HUES64 (cell line): ENCODE results near the gene DUSP7.

Source experiments
- H3K27ac ChIP-seq: 2 replicates; pipeline ENCODE4 v1.7.0; 2013; ENCODE audit warnings: low read depth, low read length, inconsistent platforms
- H3K27me3 ChIP-seq: 2 replicates; pipeline ENCODE4 v1.6.1; 2013; ENCODE audit warnings: mild to moderate bottlenecking, low read length; ENCODE audit not compliant: insufficient read depth
- H3K36me3 ChIP-seq: 2 replicates; pipeline ENCODE4 v1.6.1; 2013; ENCODE audit warnings: mild to moderate bottlenecking, low read length; ENCODE audit not compliant: insufficient read depth
- H3K4me1 ChIP-seq: 2 replicates; pipeline ENCODE4 v1.6.1; 2013; ENCODE audit warnings: mild to moderate bottlenecking, low read length, moderate library complexity; ENCODE audit not compliant: insufficient read depth
- H3K4me3 ChIP-seq: 2 replicates; pipeline ENCODE4 v1.5.1; 2013; ENCODE audit warnings: mild to moderate bottlenecking, low read length, moderate library complexity
- H3K9ac ChIP-seq: 2 replicates; pipeline ENCODE4 v1.6.1; 2013; ENCODE audit warnings: mild to moderate bottlenecking, low read depth, low read length
- H3K9me3 ChIP-seq: 2 replicates; pipeline ENCODE4 v1.6.1; 2013; ENCODE audit warnings: low read depth, low read length; ENCODE audit not compliant: insufficient read depth
- WGBS: fragments of 150-250, 120-280 bp; methylation state at CpG from one replicate; pipeline ENCODE4 v1.1.7; 2013; ENCODE audit warnings: missing lambda C conversion rate; 5-methylcytosine and 5-hydroxymethylcytosine counted together

DUSP7 gene

DNA sequence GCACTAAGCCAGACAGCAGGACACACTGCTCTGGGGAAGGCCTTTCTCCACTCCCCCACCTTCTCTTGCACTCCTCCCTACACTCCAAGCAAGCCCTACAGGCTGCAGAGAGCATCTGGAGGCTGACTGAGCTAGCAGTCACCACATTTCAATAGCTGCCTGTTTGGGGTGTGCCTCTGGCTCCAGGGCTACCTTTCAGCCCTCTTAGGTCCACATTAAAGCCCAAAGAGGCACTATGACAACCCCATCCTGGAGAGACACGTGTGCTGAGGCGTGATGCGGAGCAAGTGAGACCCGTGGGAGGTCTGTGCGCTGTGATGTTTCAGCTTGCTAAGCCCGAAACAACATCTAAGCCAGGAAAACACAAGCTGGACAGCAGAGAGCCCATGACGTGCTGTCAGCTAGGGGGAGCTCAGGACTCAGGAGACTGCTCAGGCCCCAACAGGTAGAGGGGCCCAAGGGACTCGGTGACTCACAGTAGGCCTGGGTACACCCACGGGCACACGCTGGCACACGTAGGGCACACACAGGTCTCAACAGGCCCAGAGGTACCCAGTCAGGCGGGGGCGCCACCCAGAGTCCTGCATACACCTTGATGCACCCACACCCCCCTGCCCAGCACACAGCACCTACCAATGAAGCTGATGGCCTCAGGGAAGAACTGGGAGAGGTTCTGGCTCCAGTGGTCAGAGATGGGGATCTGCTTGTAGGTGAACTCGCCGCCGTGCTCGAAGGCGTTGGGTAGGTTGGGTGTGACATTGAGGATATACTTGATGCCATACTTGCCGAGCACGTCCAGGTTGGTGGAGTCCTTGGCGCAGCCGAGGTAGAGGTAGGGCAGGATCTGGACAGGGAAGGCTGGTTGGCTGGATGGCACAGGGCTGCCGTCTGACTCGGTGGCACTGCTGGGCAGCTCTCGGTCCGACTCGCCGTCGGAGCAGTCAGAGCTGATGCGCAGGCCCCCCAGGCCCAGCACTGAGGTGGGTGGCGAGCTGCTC lies 2.8 kb downstream of the DUSP7 start:
- Histone ChIP-seq H3K36me3 (peaks cover 39% of the 10 kb centered on the region), H3K9me3 (no peaks in the 10 kb centered on the region), H3K4me1 (peaks cover 12% of the 10 kb centered on the region; the same call in 1 of the 2 replicates), H3K27ac (peak overlapping the region; percentile 65), H3K9ac (no peak overlapping the region), H3K4me3 (no peak overlapping the region), H3K27me3 (peaks cover 7% of the 10 kb centered on the region)
- 93% methylated on average over 31 of the region's 31 CpGs for WGBS

DNA sequence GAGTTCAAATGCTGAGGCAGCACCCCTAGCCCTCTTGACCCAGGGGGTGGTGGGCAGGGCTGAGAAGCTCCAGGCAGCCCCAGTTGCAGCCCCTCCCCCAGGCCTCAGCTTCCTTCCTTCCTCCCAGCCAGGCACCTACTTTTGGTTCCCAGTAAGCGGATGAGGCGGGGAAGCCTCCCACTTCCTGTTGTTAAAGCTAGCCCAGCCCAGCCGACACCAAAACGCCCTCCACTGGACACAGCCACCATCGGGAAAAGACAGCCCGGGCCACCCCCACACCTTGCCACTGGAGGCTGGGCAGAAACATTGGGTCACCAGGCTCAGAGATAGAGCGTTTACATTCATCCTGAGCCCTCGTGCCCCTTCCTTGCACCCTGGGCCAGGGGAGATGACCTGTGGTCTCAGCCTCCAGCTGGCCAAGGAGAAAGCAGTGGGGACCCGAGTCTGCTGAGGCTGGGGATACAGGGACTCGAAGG lies 3.5 kb downstream of the DUSP7 start:
- peaks cover 12% of the 10 kb centered on the region; the same call in 1 of the 2 replicates for H3K4me1 ChIP-seq
- peak overlapping the region; percentile 65 for H3K27ac ChIP-seq
- peaks cover 7% of the 10 kb centered on the region for H3K27me3 ChIP-seq
- no peak overlapping the region for H3K9ac ChIP-seq
- H3K4me3 ChIP-seq, result no peak overlapping the region
- H3K36me3 ChIP-seq, result peaks cover 39% of the 10 kb centered on the region
- WGBS, result 35% methylated on average over 10 of the region's 10 CpGs
- no peaks in the 10 kb centered on the region for H3K9me3 ChIP-seq

DNA sequence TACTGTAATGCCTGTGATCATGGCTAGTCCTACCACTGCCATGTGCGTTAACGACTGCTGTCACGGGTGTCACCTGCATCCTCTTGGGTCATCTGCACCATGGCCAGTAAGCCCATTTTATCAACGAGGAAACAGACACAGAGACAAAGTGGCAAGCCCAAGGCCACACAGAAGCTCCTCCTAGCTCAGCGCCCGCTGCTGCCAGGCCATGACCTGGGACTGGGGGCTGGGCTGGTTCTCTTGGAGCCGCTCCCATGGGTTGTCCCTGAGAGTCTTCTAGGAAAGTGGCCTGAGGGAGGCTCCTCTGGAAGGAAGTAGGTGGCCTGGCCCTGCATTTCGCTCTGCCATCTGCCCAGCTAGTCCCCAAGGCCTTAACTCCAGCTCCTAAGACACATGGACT lies 4.9 kb downstream of the DUSP7 start:
- 95% methylated on average over 8 of the region's 8 CpGs for WGBS
- Histone ChIP-seq H3K27ac (no peak overlapping the region), H3K36me3 (peaks cover 39% of the 10 kb centered on the region), H3K27me3 (peaks cover 7% of the 10 kb centered on the region), H3K4me1 (peaks cover 10% of the 10 kb centered on the region; the same call in 1 of the 2 replicates), H3K9me3 (no peaks in the 10 kb centered on the region), H3K9ac (no peak overlapping the region), H3K4me3 (no peak overlapping the region)

DNA sequence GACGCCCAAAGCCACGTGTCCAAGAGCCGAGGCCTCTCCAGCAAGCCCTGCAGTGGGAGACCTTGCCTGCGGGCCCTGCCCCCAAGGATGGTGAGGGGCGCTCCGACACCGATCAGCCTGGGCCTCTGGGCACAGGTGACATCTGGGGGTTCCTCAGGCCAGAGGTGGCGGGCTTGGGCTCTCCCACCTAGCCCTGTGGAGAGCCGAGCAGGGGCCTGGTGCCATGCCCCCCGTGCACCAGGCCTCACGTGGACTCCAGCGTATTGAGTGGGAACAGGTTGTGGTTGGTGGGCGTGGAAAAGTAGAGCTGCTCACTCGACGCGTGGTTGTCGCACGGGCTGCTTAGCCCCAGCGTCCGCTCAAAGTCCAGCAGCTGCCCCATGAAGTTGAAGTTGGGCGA lies 5.8 kb downstream of the DUSP7 start:
- WGBS, result 95% methylated on average over 21 of the region's 21 CpGs
- Histone ChIP-seq H3K27ac (no peak overlapping the region), H3K9ac (no peak overlapping the region), H3K9me3 (no peaks in the 10 kb centered on the region), H3K27me3 (peaks cover 3% of the 10 kb centered on the region), H3K4me3 (no peak overlapping the region), H3K36me3 (peaks cover 39% of the 10 kb centered on the region), H3K4me1 (peaks cover 14% of the 10 kb centered on the region; the same call in 1 of the 2 replicates)

DNA sequence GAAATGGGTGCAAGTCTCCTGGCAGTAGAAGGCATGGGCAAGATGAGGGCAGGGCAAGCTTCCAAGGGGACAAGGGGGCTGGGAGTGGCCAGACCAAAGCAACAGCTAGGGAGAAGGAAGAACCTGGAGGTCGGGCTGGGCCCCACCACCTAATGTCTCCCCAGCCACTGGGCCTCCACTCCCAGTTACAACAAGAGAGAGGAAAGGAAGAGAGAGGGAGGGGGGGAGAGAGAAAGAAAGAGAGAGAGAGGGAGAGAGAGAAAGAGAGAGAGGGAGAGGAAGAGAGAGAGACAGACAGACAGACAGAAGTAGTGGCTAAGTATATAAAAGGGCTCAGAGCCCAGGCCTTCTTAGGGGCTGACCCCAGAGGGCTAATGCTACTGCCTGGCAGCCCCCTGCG lies 6.9 kb downstream of the DUSP7 start:
- Histone ChIP-seq H3K27me3 (no peaks in the 10 kb centered on the region), H3K27ac (no peak overlapping the region), H3K4me3 (no peak overlapping the region), H3K9me3 (no peaks in the 10 kb centered on the region), H3K4me1 (peaks cover 17% of the 10 kb centered on the region; the same call in 1 of the 2 replicates), H3K9ac (no peak overlapping the region), H3K36me3 (peaks cover 39% of the 10 kb centered on the region)
- 91% methylated on average over 2 of the region's 2 CpGs for WGBS

DNA sequence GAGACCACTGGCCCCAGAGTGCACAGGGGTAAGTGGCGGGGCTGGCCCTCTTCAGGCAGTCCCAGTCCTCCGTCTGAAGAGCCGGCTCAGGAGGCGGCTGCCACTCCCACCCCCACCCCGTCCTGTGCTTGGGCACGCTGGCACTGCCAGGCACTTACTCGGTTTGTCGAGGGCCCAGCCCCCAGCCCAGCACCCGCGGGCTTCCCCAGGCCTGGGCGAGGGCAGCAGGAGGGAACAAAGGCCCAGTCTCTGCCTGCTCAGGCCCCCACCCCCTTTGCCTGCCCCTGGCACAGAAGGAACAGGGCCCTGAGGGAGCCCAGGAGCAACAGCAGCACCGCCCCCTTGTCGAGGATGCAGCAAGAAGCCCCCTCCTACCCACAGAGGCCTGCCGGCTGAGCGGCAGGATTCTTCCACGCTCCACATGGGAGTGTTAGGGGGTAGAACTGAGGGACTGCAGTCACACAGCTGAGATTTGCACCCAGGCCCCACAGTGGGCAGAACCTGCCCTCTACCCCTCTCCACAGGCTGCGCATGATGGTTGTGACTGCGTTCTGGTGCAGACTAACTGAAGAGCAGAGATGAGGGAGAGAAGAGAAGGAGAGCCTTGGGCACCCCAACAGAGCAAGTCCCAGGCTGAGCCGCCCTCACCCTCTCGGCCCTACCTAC lies 8.9 kb downstream of the DUSP7 start:
- no peaks in the 10 kb centered on the region for H3K9me3 ChIP-seq
- peaks cover 33% of the 10 kb centered on the region for H3K36me3 ChIP-seq
- 81% methylated on average over 14 of the region's 20 CpGs for WGBS
- H3K4me1 ChIP-seq, result peaks cover 7% of the 10 kb centered on the region; the same call in 1 of the 2 replicates
- H3K27ac ChIP-seq, result no peak overlapping the region
- H3K9ac ChIP-seq, result no peak overlapping the region
- H3K27me3 ChIP-seq, result no peaks in the 10 kb centered on the region
- no peak overlapping the region for H3K4me3 ChIP-seq

DNA sequence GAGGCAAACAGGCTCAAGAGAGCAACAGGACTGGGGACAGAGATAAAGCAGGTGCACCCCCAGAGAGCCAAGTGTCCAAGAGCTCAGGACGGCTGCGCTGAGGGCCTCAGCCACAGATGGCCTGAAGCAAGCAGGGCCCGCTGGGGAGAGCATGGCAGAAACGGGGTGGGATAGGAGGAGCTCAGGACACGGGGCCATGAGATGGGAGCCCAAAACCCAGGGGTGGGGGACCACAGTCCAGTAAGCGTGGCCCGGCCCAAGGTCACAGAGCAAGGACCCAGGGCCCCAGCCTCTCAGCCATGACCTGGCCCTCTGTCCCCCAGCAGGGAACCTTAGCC lies 9.5 kb downstream of the DUSP7 start:
- Histone ChIP-seq H3K27me3 (no peaks in the 10 kb centered on the region), H3K4me1 (0 out of 2 replicates have a peak, but pooled peaks cover 7% of the 10 kb centered on the region), H3K36me3 (peaks cover 28% of the 10 kb centered on the region), H3K27ac (no peak overlapping the region), H3K4me3 (no peak overlapping the region), H3K9ac (no peak overlapping the region), H3K9me3 (no peaks in the 10 kb centered on the region)
- WGBS, result 88% methylated on average over 7 of the region's 7 CpGs

DNA sequence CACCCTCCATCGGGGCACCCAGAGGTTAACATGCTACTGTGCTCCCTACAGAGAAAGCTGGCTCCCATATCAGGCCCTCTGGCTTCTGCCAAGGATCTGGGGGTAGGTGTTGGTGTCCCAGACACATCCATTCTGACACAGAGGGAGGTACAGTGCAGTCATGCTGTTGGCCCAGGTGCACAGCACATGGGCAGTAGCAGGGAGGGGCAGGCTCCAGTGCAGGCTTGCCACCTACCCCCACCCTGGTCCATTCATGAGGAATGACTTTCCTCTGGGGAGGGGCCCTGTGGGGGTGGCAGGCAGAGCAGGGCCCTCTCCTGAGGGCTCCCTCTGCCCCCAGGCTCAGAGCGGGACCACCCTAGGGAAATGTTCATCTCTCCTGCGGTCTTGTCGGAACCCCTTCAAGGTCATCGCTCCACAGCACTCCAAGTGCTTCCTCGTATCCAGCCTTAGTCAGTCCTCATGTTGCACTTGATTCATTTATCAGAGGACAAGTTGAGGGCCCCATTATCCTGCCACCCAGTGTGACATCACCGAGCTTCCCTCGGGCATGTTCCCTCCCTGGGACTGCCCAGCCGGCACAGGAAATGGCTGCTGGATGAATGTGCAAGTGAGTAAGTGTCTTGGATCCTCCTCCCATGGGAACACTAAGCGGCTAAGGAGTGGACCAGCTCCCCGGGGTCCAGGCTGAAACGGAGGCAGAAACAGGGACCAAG lies 10.0 kb downstream of the DUSP7 start:
- Histone ChIP-seq H3K27me3 (no peaks in the 10 kb centered on the region), H3K4me3 (no peak overlapping the region), H3K36me3 (peaks cover 23% of the 10 kb centered on the region), H3K4me1 (0 out of 2 replicates have a peak, but pooled peaks cover 7% of the 10 kb centered on the region), H3K9me3 (no peaks in the 10 kb centered on the region), H3K27ac (no peak overlapping the region), H3K9ac (no peak overlapping the region)
- 85% methylated on average over 12 of the region's 12 CpGs for WGBS

DNA sequence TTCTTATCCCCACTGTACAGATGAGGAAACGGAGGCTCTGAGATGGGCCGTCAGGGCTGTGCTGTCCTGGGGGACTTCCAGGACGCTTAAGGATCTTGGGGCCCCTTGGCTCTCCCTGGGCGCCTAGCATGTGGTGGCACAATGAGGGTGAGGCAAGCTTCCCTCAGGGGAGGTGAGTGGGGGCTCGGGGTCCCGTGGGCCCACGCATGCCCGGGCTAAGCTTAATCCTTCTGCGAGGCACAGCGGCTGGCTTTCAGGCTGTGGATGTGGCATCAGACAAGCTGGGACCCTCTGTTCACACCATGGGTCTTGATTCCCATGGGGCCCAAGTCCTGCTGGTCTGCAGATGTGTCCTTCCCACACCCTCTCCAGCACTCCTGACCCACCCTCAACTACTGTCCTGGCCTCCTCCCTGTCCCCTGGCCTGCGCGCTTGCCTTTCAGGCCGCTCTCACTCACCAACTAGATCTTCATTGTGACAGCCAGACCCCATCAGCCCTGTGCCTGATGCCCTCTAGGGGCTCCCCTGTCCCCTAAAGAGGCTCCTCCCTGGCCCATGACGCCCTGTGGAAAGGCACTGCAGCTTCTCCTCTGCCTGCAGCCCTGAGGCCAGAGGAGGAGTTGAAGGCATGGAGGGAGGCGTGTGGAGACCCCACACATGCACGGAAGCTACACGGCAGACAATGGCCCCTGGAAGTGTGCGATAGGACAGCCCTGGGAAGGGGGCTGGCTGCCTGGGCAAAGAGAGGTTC lies 11.3 kb downstream of the DUSP7 start:
- H3K4me1 ChIP-seq, result 0 out of 2 replicates have a peak, but pooled peaks cover 7% of the 10 kb centered on the region
- peaks cover 10% of the 10 kb centered on the region for H3K36me3 ChIP-seq
- H3K4me3 ChIP-seq, result no peak overlapping the region
- H3K9me3 ChIP-seq, result no peaks in the 10 kb centered on the region
- no peaks in the 10 kb centered on the region for H3K27me3 ChIP-seq
- 89% methylated on average over 18 of the region's 18 CpGs for WGBS
- H3K9ac ChIP-seq, result no peak overlapping the region
- H3K27ac ChIP-seq, result no peak overlapping the region; the same call in 1 of the 2 replicates

DNA sequence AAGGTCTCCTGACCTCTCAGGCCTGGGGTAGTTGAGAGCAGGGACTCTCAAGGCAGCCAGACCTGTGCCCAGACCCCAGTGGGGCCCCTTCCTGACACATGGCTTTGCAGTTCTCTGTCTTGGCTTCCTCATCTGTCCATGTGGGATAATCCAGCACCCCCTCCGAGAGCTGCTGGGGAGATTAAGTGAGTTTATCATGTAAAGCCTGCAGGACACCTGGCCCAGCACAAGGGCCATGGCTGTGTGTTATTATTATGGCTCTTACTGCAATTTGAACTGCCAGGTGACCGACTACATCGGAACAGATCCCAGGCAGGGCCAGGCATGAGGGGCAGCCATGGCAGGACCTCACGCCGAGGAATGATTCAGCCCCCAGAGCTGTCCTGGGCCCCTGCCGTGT lies 12.6 kb downstream of the DUSP7 start:
- H3K36me3 ChIP-seq, result no peaks in the 10 kb centered on the region
- no peak overlapping the region for H3K27ac ChIP-seq
- H3K9ac ChIP-seq, result no peak overlapping the region
- no peaks in the 10 kb centered on the region for H3K27me3 ChIP-seq
- 90% methylated on average over 6 of the region's 6 CpGs for WGBS
- H3K4me3 ChIP-seq, result no peak overlapping the region
- H3K4me1 ChIP-seq, result 0 out of 2 replicates have a peak, but pooled peaks cover 7% of the 10 kb centered on the region
- H3K9me3 ChIP-seq, result no peaks in the 10 kb centered on the region
